WTC11 (cell line): Measurements from ENCODE around the gene LGALS8. TPM values are rescaled to one million over a fixed set of nuclear protein-coding genes. Genes with fewer than 3 reads are reported as not detected.
A peak's percentile ranks its signal among the peaks of the same experiment; 100 is the strongest.

ENCODE experiments used
- ATAC-seq: fragments of 200-7000 bp; cut with Tn5 transposase; 2 replicates; pipeline ENCODE4 v1.10.0; 2021; ENCODE audit warnings: mild to moderate bottlenecking, moderate library complexity
- CTCF ChIA-PET: fragments of 300-600 bp; sonication (Branson Sonifier 250); formaldehyde crosslinking; loops from one replicate; lab custom pipeline; 2021; ENCODE audit warnings: antibody characterized with exemption; lab: Charles Lee
- POLR2A ChIA-PET: fragments of 350-600 bp; sonication (Branson Sonifier 250); formaldehyde crosslinking; loops from one replicate; lab custom pipeline; 2021; ENCODE audit warnings: antibody characterized with exemption; lab: Charles Lee
- DNase-seq: peaks from one replicate; pipeline ENCODE4 v3.0.0; 2021; ENCODE audit warnings: low spot score
- H3K27ac Mint-ChIP-seq: 2 replicates; pipeline ENCODE4 v1.8.0; 2021; ENCODE audit warnings: mixed read lengths
- H3K27me3 Mint-ChIP-seq: 2 replicates; pipeline ENCODE4 v1.8.0; 2021; ENCODE audit warnings: low read depth, mild to moderate bottlenecking, moderate library complexity, mixed read lengths
- H3K36me3 Mint-ChIP-seq: 2 replicates; pipeline ENCODE4 v1.8.0; 2021; ENCODE audit warnings: mixed read lengths
- H3K4me1 Mint-ChIP-seq: 2 replicates; pipeline ENCODE4 v1.8.0; 2022; ENCODE audit warnings: mixed read lengths
- H3K4me3 Mint-ChIP-seq: 2 replicates; pipeline ENCODE4 v1.8.0; 2021; ENCODE audit warnings: mild to moderate bottlenecking, moderate library complexity, mixed read lengths
- H3K9me3 Mint-ChIP-seq: 2 replicates; pipeline ENCODE4 v1.8.0; 2021; ENCODE audit warnings: mixed read lengths
- ATF1 ChIP-seq: sonication (generic); formaldehyde crosslinking; IDR thresholded peaks from 2 replicates; pipeline ENCODE4 v1.8.1; 2023; ENCODE audit warnings: mild to moderate bottlenecking, moderate library complexity, missing genetic modification reagents
- EMX1 ChIP-seq: fragments of 250-450 bp; sonication (Bioruptor Pico); IDR thresholded peaks from 2 replicates; pipeline ENCODE4 v1.8.0; 2021; ENCODE audit warnings: mild to moderate bottlenecking
- GABPB1 ChIP-seq: sonication (generic); formaldehyde crosslinking; IDR thresholded peaks from 2 replicates; pipeline ENCODE4 v1.8.1; 2023; ENCODE audit warnings: mild to moderate bottlenecking, missing genetic modification reagents
- NFATC4 ChIP-seq: fragments of 250-450 bp; sonication (Bioruptor Pico); IDR thresholded peaks from 2 replicates; pipeline ENCODE4 v1.9.0; 2021; ENCODE audit warnings: mild to moderate bottlenecking
- NFE2L1 ChIP-seq: sonication (generic); formaldehyde crosslinking; IDR thresholded peaks from 2 replicates; pipeline ENCODE4 v1.8.1; 2023; ENCODE audit warnings: missing genetic modification reagents
- NR3C1 ChIP-seq: sonication (generic); formaldehyde crosslinking; conservative IDR thresholded peaks from 2 replicates; pipeline ENCODE4 v1.8.1; 2023; ENCODE audit warnings: low read depth, mild to moderate bottlenecking, missing genetic modification reagents
- TEAD4 ChIP-seq: sonication (generic); formaldehyde crosslinking; IDR thresholded peaks from 2 replicates; pipeline ENCODE4 v1.8.0; 2022; ENCODE audit warnings: mild to moderate bottlenecking, missing genetic modification reagents
- TP53 ChIP-seq: sonication (generic); formaldehyde crosslinking; IDR thresholded peaks from 2 replicates; pipeline ENCODE4 v1.8.1; 2023; ENCODE audit warnings: mild to moderate bottlenecking, missing genetic modification reagents
- ZNF263 ChIP-seq: sonication (generic); formaldehyde crosslinking; IDR thresholded peaks from 2 replicates; pipeline ENCODE4 v1.8.1; 2022; ENCODE audit warnings: low read depth, mild to moderate bottlenecking, moderate library complexity, missing genetic modification reagents
- ZNF317 ChIP-seq: sonication (generic); formaldehyde crosslinking; IDR thresholded peaks from 2 replicates; pipeline ENCODE4 v1.8.1; 2023; ENCODE audit warnings: low read depth, mild to moderate bottlenecking, moderate library complexity, missing genetic modification reagents, borderline replicate concordance
- total RNA-seq: library from RNA; stranded (reverse); gene quantifications from 3 replicates; pipeline ENCODE4 v1.2.3, GENCODE V29; 2021
- TF ChIP-seq, protein P1 (sequence below): sonication (generic); formaldehyde crosslinking; IDR thresholded peaks from 2 replicates; pipeline ENCODE4 v1.8.0; 2022; ENCODE audit warnings: mild to moderate bottlenecking, missing genetic modification reagents
- TF ChIP-seq, protein P2 (sequence below): sonication (generic); formaldehyde crosslinking; IDR thresholded peaks from 2 replicates; pipeline ENCODE4 v1.8.0; 2023; ENCODE audit warnings: missing genetic modification reagents
- TF ChIP-seq, protein P3 (sequence below): sonication (generic); formaldehyde crosslinking; IDR thresholded peaks from 2 replicates; pipeline ENCODE4 v1.8.1; 2023; ENCODE audit warnings: mild to moderate bottlenecking, missing genetic modification reagents
- TF ChIP-seq, protein P4 (sequence below): sonication (generic); formaldehyde crosslinking; IDR thresholded peaks from 2 replicates; pipeline ENCODE4 v1.8.1; 2022; ENCODE audit warnings: low read depth, missing genetic modification reagents, borderline replicate concordance
- TF ChIP-seq, protein P5 (sequence below): sonication (generic); formaldehyde crosslinking; IDR thresholded peaks from 2 replicates; pipeline ENCODE4 v1.8.1; 2022; ENCODE audit warnings: low read depth, mild to moderate bottlenecking, moderate library complexity, missing genetic modification reagents, borderline replicate concordance
- TF ChIP-seq, protein P6 (sequence below): sonication (generic); formaldehyde crosslinking; IDR thresholded peaks from 2 replicates; pipeline ENCODE4 v1.8.0; 2023; ENCODE audit warnings: missing genetic modification reagents, mild to moderate bottlenecking, borderline replicate concordance
- TF ChIP-seq, protein P7 (sequence below): sonication (generic); formaldehyde crosslinking; IDR thresholded peaks from 2 replicates; pipeline ENCODE4 v1.8.1; 2022; ENCODE audit warnings: missing genetic modification reagents, borderline replicate concordance
- TF ChIP-seq, protein P8 (sequence below): sonication (generic); formaldehyde crosslinking; IDR thresholded peaks from 2 replicates; pipeline ENCODE4 v1.8.1; 2023; ENCODE audit warnings: mild to moderate bottlenecking, missing genetic modification reagents

LGALS8 gene
- total RNA-seq, 1 experiment from 2014 or later, result 8.6 TPM

DNA sequence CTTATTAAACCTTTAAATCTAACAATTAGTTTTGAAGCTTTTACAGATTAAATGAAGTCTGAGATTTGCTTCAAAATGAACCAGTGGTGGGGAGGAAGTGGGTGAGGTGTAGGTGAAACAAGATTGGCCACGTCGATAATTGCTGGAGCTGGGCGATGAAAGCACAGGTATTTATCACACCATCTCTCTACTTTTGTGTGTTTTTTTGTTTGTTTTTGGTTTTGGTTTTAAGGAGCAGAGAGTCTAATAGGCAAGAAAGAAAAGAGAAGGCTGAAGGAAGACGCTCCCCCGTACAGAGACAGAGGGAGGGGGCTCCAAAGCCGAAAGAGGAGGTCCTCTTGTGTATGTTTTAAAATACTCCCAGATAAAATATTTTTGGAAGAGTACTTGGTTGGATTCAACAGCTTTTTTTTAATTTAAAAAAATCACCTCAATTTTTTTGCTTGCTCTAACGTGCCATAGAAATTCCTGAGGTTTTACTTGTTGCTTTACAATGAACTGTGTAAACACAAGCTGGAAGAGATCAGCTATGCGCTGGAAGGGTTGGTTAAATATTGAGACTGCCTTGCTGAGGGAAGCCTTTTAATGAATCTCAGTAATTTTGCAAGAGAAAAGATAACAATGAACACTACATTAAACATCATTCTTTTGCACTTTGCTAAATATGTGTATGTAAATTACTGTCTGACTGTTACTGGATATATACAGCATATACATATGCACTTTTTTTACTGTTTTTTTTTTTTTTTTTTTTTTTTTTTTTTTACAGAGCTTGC lies 6.7 kb upstream of the LGALS8 start:
- H3K9me3 Mint-ChIP-seq, result no peaks in the 10 kb centered on the region
- ATAC-seq, result peak; percentile 60; the same call in 1 of the 2 replicates

DNA sequence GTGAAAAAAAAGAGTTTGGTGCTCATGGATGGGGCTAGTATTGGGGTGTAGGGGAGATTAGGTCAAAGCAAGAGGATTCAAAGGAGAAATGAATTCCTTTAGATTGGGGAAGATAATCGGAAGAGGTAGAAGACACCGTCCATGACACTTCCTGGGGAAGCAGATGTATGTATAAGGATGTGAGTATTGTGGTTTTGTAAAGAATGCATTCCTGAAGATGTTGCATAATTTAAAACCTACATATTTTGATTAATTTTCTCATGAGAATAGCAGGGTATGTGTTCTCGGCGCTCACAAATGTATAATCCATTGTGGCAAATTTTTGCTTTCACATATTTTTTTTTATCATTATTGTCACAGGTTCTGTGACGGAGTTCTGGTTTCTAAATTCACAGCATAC lies 5.5 kb upstream of the LGALS8 start:
- no peaks in the 10 kb centered on the region for H3K9me3 Mint-ChIP-seq
- CTCF ChIA-PET, result interaction anchor here (1.6 to 2.4 kb wide), 2 partner anchors 13 to 28 kb away, joined by 4 to 9 read pairs; no protein-coding TSS in a partner anchor
- peaks cover 16% of the 10 kb centered on the region for H3K4me1 Mint-ChIP-seq
- ATAC-seq (no peak), DNase-seq (no peak)
- no peaks in the 10 kb centered on the region for H3K36me3 Mint-ChIP-seq
- POLR2A ChIA-PET, result no interaction called here
- H3K27me3 Mint-ChIP-seq, result peaks cover 15% of the 10 kb centered on the region
- no peak overlapping the region for H3K27ac Mint-ChIP-seq
- no peak overlapping the region for H3K4me3 Mint-ChIP-seq
- TF ChIP-seq, protein P1, sequence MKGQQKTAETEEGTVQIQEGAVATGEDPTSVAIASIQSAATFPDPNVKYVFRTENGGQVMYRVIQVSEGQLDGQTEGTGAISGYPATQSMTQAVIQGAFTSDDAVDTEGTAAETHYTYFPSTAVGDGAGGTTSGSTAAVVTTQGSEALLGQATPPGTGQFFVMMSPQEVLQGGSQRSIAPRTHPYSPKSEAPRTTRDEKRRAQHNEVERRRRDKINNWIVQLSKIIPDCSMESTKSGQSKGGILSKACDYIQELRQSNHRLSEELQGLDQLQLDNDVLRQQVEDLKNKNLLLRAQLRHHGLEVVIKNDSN (CRISPR knock-in tag), result no peak
- TF ChIP-seq EMX1 (no peak), NFATC4 (no peak), GABPB1 (CRISPR knock-in tag) (no peak), ZNF317 (CRISPR knock-in tag) (no peak), ATF1 (CRISPR knock-in tag) (no peak), NFE2L1 (CRISPR knock-in tag) (no peak)
- TF ChIP-seq, protein P2, sequence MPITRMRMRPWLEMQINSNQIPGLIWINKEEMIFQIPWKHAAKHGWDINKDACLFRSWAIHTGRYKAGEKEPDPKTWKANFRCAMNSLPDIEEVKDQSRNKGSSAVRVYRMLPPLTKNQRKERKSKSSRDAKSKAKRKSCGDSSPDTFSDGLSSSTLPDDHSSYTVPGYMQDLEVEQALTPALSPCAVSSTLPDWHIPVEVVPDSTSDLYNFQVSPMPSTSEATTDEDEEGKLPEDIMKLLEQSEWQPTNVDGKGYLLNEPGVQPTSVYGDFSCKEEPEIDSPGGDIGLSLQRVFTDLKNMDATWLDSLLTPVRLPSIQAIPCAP (CRISPR knock-in tag), result no peak
- TF ChIP-seq, protein P3, sequence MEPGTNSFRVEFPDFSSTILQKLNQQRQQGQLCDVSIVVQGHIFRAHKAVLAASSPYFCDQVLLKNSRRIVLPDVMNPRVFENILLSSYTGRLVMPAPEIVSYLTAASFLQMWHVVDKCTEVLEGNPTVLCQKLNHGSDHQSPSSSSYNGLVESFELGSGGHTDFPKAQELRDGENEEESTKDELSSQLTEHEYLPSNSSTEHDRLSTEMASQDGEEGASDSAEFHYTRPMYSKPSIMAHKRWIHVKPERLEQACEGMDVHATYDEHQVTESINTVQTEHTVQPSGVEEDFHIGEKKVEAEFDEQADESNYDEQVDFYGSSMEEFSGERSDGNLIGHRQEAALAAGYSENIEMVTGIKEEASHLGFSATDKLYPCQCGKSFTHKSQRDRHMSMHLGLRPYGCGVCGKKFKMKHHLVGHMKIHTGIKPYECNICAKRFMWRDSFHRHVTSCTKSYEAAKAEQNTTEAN (CRISPR knock-in tag), result no peak
- TF ChIP-seq, protein P4, sequence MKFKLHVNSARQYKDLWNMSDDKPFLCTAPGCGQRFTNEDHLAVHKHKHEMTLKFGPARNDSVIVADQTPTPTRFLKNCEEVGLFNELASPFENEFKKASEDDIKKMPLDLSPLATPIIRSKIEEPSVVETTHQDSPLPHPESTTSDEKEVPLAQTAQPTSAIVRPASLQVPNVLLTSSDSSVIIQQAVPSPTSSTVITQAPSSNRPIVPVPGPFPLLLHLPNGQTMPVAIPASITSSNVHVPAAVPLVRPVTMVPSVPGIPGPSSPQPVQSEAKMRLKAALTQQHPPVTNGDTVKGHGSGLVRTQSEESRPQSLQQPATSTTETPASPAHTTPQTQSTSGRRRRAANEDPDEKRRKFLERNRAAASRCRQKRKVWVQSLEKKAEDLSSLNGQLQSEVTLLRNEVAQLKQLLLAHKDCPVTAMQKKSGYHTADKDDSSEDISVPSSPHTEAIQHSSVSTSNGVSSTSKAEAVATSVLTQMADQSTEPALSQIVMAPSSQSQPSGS (CRISPR knock-in tag), result no peak

More for the DNA sequence above, 6.7 kb upstream of the LGALS8 start:
- peak overlapping the region; percentile 54 for H3K27ac Mint-ChIP-seq
- CTCF ChIA-PET, result interaction anchor here (0.6 to 2.4 kb wide), 5 partner anchors 11 to 65 kb away, joined by 3 to 9 read pairs (median 5); no protein-coding TSS in a partner anchor
- no peak for TF ChIP-seq NR3C1 (CRISPR knock-in tag)
- TF ChIP-seq, protein P5, sequence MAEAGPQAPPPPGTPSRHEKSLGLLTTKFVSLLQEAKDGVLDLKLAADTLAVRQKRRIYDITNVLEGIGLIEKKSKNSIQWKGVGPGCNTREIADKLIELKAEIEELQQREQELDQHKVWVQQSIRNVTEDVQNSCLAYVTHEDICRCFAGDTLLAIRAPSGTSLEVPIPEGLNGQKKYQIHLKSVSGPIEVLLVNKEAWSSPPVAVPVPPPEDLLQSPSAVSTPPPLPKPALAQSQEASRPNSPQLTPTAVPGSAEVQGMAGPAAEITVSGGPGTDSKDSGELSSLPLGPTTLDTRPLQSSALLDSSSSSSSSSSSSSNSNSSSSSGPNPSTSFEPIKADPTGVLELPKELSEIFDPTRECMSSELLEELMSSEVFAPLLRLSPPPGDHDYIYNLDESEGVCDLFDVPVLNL (CRISPR knock-in tag), result no peak
- TF ChIP-seq ZNF263 (CRISPR knock-in tag), result no peak
- TF ChIP-seq, protein P6, sequence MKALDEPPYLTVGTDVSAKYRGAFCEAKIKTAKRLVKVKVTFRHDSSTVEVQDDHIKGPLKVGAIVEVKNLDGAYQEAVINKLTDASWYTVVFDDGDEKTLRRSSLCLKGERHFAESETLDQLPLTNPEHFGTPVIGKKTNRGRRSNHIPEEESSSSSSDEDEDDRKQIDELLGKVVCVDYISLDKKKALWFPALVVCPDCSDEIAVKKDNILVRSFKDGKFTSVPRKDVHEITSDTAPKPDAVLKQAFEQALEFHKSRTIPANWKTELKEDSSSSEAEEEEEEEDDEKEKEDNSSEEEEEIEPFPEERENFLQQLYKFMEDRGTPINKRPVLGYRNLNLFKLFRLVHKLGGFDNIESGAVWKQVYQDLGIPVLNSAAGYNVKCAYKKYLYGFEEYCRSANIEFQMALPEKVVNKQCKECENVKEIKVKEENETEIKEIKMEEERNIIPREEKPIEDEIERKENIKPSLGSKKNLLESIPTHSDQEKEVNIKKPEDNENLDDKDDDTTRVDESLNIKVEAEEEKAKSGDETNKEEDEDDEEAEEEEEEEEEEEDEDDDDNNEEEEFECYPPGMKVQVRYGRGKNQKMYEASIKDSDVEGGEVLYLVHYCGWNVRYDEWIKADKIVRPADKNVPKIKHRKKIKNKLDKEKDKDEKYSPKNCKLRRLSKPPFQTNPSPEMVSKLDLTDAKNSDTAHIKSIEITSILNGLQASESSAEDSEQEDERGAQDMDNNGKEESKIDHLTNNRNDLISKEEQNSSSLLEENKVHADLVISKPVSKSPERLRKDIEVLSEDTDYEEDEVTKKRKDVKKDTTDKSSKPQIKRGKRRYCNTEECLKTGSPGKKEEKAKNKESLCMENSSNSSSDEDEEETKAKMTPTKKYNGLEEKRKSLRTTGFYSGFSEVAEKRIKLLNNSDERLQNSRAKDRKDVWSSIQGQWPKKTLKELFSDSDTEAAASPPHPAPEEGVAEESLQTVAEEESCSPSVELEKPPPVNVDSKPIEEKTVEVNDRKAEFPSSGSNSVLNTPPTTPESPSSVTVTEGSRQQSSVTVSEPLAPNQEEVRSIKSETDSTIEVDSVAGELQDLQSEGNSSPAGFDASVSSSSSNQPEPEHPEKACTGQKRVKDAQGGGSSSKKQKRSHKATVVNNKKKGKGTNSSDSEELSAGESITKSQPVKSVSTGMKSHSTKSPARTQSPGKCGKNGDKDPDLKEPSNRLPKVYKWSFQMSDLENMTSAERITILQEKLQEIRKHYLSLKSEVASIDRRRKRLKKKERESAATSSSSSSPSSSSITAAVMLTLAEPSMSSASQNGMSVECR (CRISPR knock-in tag), result no peak
- TF ChIP-seq, protein P7, sequence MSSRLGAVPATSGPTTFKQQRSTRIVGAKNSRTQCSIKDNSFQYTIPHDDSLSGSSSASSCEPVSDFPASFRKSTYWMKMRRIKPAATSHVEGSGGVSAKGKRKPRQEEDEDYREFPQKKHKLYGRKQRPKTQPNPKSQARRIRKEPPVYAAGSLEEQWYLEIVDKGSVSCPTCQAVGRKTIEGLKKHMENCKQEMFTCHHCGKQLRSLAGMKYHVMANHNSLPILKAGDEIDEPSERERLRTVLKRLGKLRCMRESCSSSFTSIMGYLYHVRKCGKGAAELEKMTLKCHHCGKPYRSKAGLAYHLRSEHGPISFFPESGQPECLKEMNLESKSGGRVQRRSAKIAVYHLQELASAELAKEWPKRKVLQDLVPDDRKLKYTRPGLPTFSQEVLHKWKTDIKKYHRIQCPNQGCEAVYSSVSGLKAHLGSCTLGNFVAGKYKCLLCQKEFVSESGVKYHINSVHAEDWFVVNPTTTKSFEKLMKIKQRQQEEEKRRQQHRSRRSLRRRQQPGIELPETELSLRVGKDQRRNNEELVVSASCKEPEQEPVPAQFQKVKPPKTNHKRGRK (CRISPR knock-in tag), result no peak
- no peak for TF ChIP-seq TEAD4 (CRISPR knock-in tag)
- TF ChIP-seq TP53 (CRISPR knock-in tag), result no peak
- TF ChIP-seq, protein P8, sequence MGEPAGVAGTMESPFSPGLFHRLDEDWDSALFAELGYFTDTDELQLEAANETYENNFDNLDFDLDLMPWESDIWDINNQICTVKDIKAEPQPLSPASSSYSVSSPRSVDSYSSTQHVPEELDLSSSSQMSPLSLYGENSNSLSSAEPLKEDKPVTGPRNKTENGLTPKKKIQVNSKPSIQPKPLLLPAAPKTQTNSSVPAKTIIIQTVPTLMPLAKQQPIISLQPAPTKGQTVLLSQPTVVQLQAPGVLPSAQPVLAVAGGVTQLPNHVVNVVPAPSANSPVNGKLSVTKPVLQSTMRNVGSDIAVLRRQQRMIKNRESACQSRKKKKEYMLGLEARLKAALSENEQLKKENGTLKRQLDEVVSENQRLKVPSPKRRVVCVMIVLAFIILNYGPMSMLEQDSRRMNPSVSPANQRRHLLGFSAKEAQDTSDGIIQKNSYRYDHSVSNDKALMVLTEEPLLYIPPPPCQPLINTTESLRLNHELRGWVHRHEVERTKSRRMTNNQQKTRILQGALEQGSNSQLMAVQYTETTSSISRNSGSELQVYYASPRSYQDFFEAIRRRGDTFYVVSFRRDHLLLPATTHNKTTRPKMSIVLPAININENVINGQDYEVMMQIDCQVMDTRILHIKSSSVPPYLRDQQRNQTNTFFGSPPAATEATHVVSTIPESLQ, result no peak
- TF ChIP-seq, all 79 proteins: peak for 0
- Mint-ChIP-seq H3K4me1 (peaks cover 16% of the 10 kb centered on the region), H3K4me3 (no peak overlapping the region; the same call in 1 of the 2 replicates), H3K36me3 (no peaks in the 10 kb centered on the region), H3K27me3 (peaks cover 6% of the 10 kb centered on the region)
- no peak for DNase-seq
- POLR2A ChIA-PET, result no interaction called here
